Naive B cell (primary cell): Measurements from ENCODE around the gene ATP13A3. TPM values are rescaled to one million over a fixed set of nuclear protein-coding genes. Genes with fewer than 3 reads are reported as not detected.
A peak's percentile ranks its signal among the peaks of the same experiment; 100 is the strongest.
"Not testable (repeated sequence)": the region's sequence is repeated elsewhere in the genome, so short reads cannot be mapped to it uniquely, and the experiment has no call there.

Experiments
- ATAC-seq, 2 donors: fragments of 150-1000 bp; cut with Tn5 transposase; 2 replicates each; pipeline ENCODE4 v1.10.0; 2021; ENCODE audit warnings: low read depth in 2 of 2, mild to moderate bottlenecking in 2 of 2, moderate library complexity in 2 of 2
- DNase-seq: peaks from one replicate; pipeline ENCODE4 v3.0.0; 2022
- H3K27ac Mint-ChIP-seq, 6 donors: one replicate each; pipeline ENCODE4 v1.8.0; 2020 to 2022; ENCODE audit warnings: mild to moderate bottlenecking in 6 of 6, mixed read lengths in 6 of 6, moderate library complexity in 5 of 6, inconsistent platforms in 2 of 6
- H3K27me3 Mint-ChIP-seq, 3 donors: one replicate each; pipeline ENCODE4 v1.8.0; 2021 to 2022; ENCODE audit warnings: mixed read lengths in 3 of 3, mild to moderate bottlenecking in 1 of 3
- H3K36me3 Mint-ChIP-seq, 2 donors: one replicate each; pipeline ENCODE4 v1.8.0; 2020 to 2022; ENCODE audit warnings: mixed read lengths in 2 of 2, inconsistent platforms in 1 of 2, mild to moderate bottlenecking in 1 of 2
- H3K4me1 Mint-ChIP-seq, 3 donors: one replicate each; pipeline ENCODE4 v1.8.0; 2020 to 2022; ENCODE audit warnings: mixed read lengths in 3 of 3, inconsistent platforms in 1 of 3, mild to moderate bottlenecking in 1 of 3, moderate library complexity in 1 of 3
- H3K4me3 Mint-ChIP-seq, 8 donors: one replicate each; pipeline ENCODE4 v1.8.0; 2020 to 2022; ENCODE audit warnings: mild to moderate bottlenecking in 8 of 8, mixed read lengths in 8 of 8, moderate library complexity in 8 of 8, inconsistent platforms in 2 of 8
- H3K9me3 Mint-ChIP-seq, 7 donors: one replicate each; pipeline ENCODE4 v1.8.0; 2020 to 2022; ENCODE audit warnings: mixed read lengths in 7 of 7, mild to moderate bottlenecking in 5 of 7, inconsistent platforms in 2 of 7, moderate library complexity in 1 of 7
- polyA plus RNA-seq, 6 donors: library from polyadenylated mRNA; unstranded; fragments of 300-500 nt; fragmentation: Illumina TruSeq; gene quantifications; one replicate each; pipeline ENCODE4 v1.2.3, GENCODE V29; 2021; ENCODE audit warnings: low read depth in 6 of 6

ATP13A3 gene
- polyA plus RNA-seq = 1 to 10 TPM; 3.1 to 6.6 (median 5.0) TPM

- Mint-ChIP-seq H3K27me3 (no peaks in the 10 kb centered on the region), H3K4me3 (peak within 1 kb of the TSS; percentile 85 to 96 (median 94)), H3K9me3 (no peaks in the 10 kb centered on the region), H3K27ac (peak within 1 kb of the TSS; percentile 72 to 99 (median 94)), H3K4me1 (peaks cover 38 to 56% (median 47%) of the 10 kb centered on the region in 3 donors), H3K36me3 (peaks cover 0 to 5% of the 10 kb centered on the region in 2 donors)
- ATAC-seq (peak; percentile 79 to 84), DNase-seq (peak; percentile 87)
These were observed at the start of gene ATP13A3 for GRCh38 chr3:194486540-194487288. ATP13A3 (minus strand) TSS chr3:194487002; CDS start chr3:194462190, 24,812 bp downstream.

DNA sequence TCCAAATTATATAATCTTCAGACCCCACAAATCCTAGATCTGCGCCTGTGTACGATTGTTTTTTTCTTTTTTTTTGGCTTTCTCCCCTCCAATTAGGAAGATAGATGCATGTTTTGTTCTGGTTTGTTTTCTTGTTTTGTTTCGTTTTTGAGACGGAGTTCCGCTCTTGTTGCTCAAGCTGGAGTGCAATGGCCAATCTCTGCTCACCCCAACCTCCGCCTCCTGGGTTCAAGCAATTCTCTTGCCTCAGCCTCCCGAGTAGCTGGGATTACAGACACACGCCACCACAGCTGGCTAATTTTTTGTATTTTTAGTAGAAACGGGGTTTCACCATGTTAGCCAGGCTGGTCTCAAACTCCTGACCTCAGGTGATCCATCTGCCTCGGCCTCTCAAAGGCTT lies 48.4 kb upstream of the ATP13A3 start:
- H3K4me3 Mint-ChIP-seq = peak overlapping the region in 1 of 8 donors; percentile 40
- H3K27ac Mint-ChIP-seq = not testable (repeated sequence)

GRCh38 chr3:194534243-194534642 lies 47.4 kb upstream of the ATP13A3 start:
- DNase-seq = no peak
- no peaks in the 10 kb centered on the region for H3K4me1 Mint-ChIP-seq
- H3K27me3 Mint-ChIP-seq = peaks cover 0 to 22% (median 5%) of the 10 kb centered on the region in 3 donors
- H3K9me3 Mint-ChIP-seq = peaks cover 6 to 30% (median 20%) of the 10 kb centered on the region in 7 donors
- no peak for ATAC-seq
- peaks cover 15 to 21% of the 10 kb centered on the region in 2 donors for H3K36me3 Mint-ChIP-seq
- H3K27ac Mint-ChIP-seq = no peak overlapping the region
- H3K4me3 Mint-ChIP-seq = no peak overlapping the region

More for the DNA sequence above, 48.4 kb upstream of the ATP13A3 start:
- ATAC-seq, H3K4me1 Mint-ChIP-seq, DNase-seq: not testable (repeated sequence)
- Mint-ChIP-seq H3K9me3 (peaks cover 6 to 30% (median 20%) of the 10 kb centered on the region in 7 donors), H3K27me3 (peaks cover 0 to 22% (median 5%) of the 10 kb centered on the region in 3 donors), H3K36me3 (peaks cover 15 to 21% of the 10 kb centered on the region in 2 donors)

DNA sequence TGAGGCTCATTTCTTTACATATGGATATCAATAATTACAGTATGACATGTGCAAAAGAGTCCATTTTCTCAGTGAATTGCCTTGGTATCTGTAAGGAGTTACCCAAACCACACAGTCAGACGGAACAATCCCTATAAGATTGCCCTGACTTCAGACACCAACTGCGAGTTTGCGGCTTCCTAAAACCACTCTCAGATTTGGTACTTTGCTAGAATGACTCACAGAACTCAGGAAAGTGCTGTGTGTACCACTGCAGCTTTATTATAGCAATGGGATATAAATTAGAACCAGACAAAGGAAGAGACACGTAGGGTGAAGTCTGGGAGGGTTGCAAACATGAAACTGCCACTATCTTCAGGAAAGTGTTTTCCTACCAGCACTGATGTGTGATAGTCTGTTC lies 45.8 kb upstream of the ATP13A3 start:
- DNase-seq = no peak
- no peaks in the 10 kb centered on the region for H3K4me1 Mint-ChIP-seq
- H3K9me3 Mint-ChIP-seq = peaks cover 6 to 30% (median 20%) of the 10 kb centered on the region in 7 donors
- no peak overlapping the region for H3K27ac Mint-ChIP-seq
- H3K27me3 Mint-ChIP-seq = peaks cover 6 to 19% (median 9%) of the 10 kb centered on the region in 3 donors
- ATAC-seq = no peak
- H3K4me3 Mint-ChIP-seq = no peak overlapping the region
- peaks cover 15 to 21% of the 10 kb centered on the region in 2 donors for H3K36me3 Mint-ChIP-seq

- ATAC-seq (no peak), DNase-seq (no peak)
- Mint-ChIP-seq H3K27me3 (peaks cover 6 to 14% (median 8%) of the 10 kb centered on the region in 3 donors), H3K36me3 (no peaks in the 10 kb centered on the region), H3K4me3 (peak overlapping the region in 1 of 8 donors; percentile 38), H3K27ac (no peak overlapping the region), H3K9me3 (peaks cover 0 to 4% (median under 1%) of the 10 kb centered on the region in 7 donors), H3K4me1 (peaks cover 0 to 7% (median 0%) of the 10 kb centered on the region in 3 donors)
These were observed 40.9 kb upstream of the ATP13A3 start for GRCh38 chr3:194527726-194528125.

DNA sequence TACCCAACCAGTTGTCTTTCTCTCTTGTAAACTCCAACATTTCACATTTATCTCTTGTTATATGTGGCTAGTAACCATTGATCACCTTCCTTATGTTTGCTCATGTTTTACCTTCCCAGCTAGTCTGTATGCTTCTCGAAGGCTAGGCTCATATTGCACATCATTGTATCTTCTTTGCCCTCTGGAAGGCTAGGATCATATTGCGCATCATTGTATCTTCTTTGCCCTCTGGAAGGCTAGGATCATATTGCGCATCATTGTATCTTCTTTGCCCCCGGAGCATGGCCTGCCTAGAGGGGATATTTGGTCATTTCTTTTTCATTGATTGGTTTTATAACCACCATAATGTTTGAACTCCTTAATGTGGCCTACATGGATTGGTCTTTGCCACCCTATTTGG lies 39.4 kb upstream of the ATP13A3 start:
- H3K4me1 Mint-ChIP-seq = peaks cover 0 to 7% (median 0%) of the 10 kb centered on the region in 3 donors
- no peaks in the 10 kb centered on the region for H3K36me3 Mint-ChIP-seq
- peak overlapping the region in 1 of 6 donors; percentile 28 for H3K27ac Mint-ChIP-seq
- no peak overlapping the region for H3K4me3 Mint-ChIP-seq
- H3K27me3 Mint-ChIP-seq = peaks cover 8 to 13% (median 10%) of the 10 kb centered on the region in 3 donors
- peaks cover 0 to 2% (median 0%) of the 10 kb centered on the region in 7 donors for H3K9me3 Mint-ChIP-seq
- no peak for ATAC-seq
- DNase-seq = no peak

DNA sequence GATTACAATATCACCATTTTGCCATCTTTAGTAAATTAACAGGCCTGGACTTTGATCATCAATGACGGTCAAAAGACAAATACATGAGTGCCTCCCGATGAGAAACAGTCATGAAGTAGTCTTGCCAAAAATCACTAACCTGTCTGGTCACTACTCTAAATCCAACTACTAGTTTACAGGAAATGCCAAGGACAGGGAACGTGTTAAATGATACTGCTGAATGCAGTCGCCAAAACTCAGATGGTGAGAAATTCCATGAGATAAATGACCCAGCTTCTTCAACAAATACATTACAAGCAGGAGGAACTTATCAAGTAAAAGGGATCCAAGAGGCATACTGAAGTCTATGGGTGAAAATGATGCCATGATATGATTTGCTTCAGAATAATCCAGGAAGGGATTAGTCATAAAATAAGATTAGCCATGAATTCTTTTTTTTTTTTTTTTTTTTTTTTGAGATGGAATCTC lies 35.8 kb upstream of the ATP13A3 start:
- DNase-seq (no peak), ATAC-seq (no peak)
- Mint-ChIP-seq H3K4me1 (peaks cover 0 to 7% (median 0%) of the 10 kb centered on the region in 3 donors), H3K27me3 (peaks cover 3 to 19% (median 8%) of the 10 kb centered on the region in 3 donors), H3K4me3 (no peak overlapping the region), H3K9me3 (no peaks in the 10 kb centered on the region), H3K27ac (no peak overlapping the region), H3K36me3 (no peaks in the 10 kb centered on the region)

GRCh38 chr3:194521510-194522260 lies 34.9 kb upstream of the ATP13A3 start:
- no peak overlapping the region for H3K27ac Mint-ChIP-seq
- no peak overlapping the region for H3K4me3 Mint-ChIP-seq
- H3K4me1 Mint-ChIP-seq = no peaks in the 10 kb centered on the region
- DNase-seq (no peak), ATAC-seq (no peak)
- H3K9me3 Mint-ChIP-seq = no peaks in the 10 kb centered on the region
- no peaks in the 10 kb centered on the region for H3K36me3 Mint-ChIP-seq
- peaks cover 0 to 19% (median 8%) of the 10 kb centered on the region in 3 donors for H3K27me3 Mint-ChIP-seq

DNA sequence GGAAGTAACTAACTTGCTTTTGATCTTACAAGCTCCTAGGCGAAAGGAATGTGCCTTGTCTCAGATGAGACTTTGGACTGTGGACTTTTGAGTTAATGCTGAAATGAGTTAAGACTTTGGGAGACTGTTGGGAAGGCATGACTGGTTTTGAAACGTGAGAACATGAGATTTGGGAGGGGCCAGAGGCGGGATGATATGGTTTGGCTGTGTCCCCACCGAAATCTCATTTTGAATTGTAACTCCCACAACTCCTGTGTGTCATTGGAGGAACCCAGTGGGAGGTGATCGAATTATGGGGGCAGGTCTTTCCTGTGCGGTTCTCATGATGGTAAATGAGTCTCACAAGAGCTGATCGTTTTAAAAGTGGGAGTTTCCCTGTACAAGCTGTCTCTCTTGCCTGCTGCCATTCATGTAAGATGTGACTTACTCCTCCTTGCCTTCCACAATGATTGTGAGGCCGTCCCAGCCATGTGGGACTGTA lies 33.9 kb upstream of the ATP13A3 start:
- not testable (repeated sequence) for H3K36me3 Mint-ChIP-seq, H3K9me3 Mint-ChIP-seq, DNase-seq, ATAC-seq, H3K4me3 Mint-ChIP-seq, H3K4me1 Mint-ChIP-seq
- Mint-ChIP-seq H3K27ac (peak overlapping the region in 1 of 6 donors; percentile 42), H3K27me3 (peaks cover 1 to 19% (median 3%) of the 10 kb centered on the region in 3 donors)

GRCh38 chr3:194520201-194520600 lies 33.4 kb upstream of the ATP13A3 start:
- peak overlapping the region in 1 of 6 donors; percentile 61 for H3K27ac Mint-ChIP-seq
- not testable (repeated sequence) for DNase-seq, H3K36me3 Mint-ChIP-seq, H3K9me3 Mint-ChIP-seq, ATAC-seq, H3K4me1 Mint-ChIP-seq, H3K4me3 Mint-ChIP-seq
- peaks cover 3 to 19% (median 6%) of the 10 kb centered on the region in 3 donors for H3K27me3 Mint-ChIP-seq

DNA sequence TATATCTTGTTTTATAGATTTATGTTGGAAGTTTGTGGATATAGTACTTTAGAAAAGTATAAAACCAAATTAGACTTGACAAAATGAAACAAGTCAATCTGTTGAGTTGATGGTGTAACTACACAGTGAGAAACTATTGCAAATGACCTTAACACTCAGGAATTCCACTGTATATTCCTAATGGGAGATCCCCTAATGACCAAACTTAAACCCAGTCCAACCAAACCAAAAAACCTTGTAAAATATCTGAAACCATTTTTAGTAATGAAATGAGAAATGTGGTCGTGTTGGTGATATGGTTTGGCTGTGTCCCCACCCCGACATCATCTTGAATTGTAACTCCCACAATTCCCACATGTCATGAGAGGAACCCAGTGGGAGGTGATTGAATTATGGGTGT lies 31.9 kb upstream of the ATP13A3 start:
- peaks cover 3 to 19% (median 7%) of the 10 kb centered on the region in 3 donors for H3K27me3 Mint-ChIP-seq
- no peak overlapping the region for H3K4me3 Mint-ChIP-seq
- H3K36me3 Mint-ChIP-seq = no peaks in the 10 kb centered on the region
- no peaks in the 10 kb centered on the region for H3K4me1 Mint-ChIP-seq
- no peak for DNase-seq
- H3K27ac Mint-ChIP-seq = no peak overlapping the region
- no peak for ATAC-seq
- H3K9me3 Mint-ChIP-seq = no peaks in the 10 kb centered on the region

- Mint-ChIP-seq H3K4me1 (no peaks in the 10 kb centered on the region), H3K36me3 (no peaks in the 10 kb centered on the region), H3K9me3 (no peaks in the 10 kb centered on the region), H3K27ac (peak overlapping the region in 1 of 6 donors; percentile 78), H3K4me3 (no peak overlapping the region), H3K27me3 (peaks cover 3 to 11% (median 7%) of the 10 kb centered on the region in 3 donors)
- no peak for DNase-seq
- no peak for ATAC-seq
These were observed 30.5 kb upstream of the ATP13A3 start for GRCh38 chr3:194517333-194517732.

DNA sequence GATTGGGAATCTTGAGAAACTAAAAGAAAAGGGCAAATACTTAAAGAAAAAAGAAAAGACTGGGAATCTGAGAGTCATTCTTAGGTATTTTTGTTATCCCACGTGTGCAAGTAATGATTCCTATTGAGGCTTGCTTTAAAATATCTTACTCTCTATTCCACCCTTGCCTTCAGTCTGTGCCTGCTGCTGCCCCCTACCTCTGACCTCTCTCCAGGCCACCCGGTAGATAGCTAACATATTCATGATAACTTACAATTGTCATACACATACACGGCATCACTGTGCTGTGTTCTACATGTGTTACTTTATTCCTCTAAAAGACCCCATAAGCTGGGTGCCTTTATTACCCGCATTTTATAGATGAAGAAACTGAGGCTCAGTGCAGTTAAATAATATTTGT lies 27.8 kb upstream of the ATP13A3 start:
- no peak for DNase-seq
- no peaks in the 10 kb centered on the region for H3K36me3 Mint-ChIP-seq

More for the DNA sequence above, 27.8 kb upstream of the ATP13A3 start:
- Mint-ChIP-seq H3K4me3 (no peak overlapping the region), H3K9me3 (peaks cover 0 to 4% (median 0%) of the 10 kb centered on the region in 7 donors), H3K4me1 (no peaks in the 10 kb centered on the region), H3K27me3 (peaks cover 0 to 7% (median 6%) of the 10 kb centered on the region in 3 donors), H3K27ac (no peak overlapping the region)
- ATAC-seq = no peak
